A549 (cell line): ENCODE measurements around the gene FATE1. TPM values are rescaled to one million over a fixed set of nuclear protein-coding genes. Genes with fewer than 3 reads are reported as not detected.

Experiments
- ATAC-seq, 2 experiments: fragments of 200-7000 bp in 1 of 2; fragments of >200 bp in 1 of 2; cut with Nextera tagmentation in 1 of 2; cut with Tn5 transposase in 1 of 2; 3 replicates each; pipeline versions ENCODE4 v1.8.0 to v1.9.1; 2018 to 2020; ENCODE audit warnings: mild to moderate bottlenecking in 1 of 2, moderate library complexity in 1 of 2
- CTCF ChIA-PET: fragments of 300-600 bp; sonication (Branson Sonifier 250); formaldehyde crosslinking; extraction: SDS; loops from one replicate; lab custom pipeline; 2021; ENCODE audit warnings: antibody characterized with exemption, inconsistent platforms; lab: Yijun Ruan, JAX
- POLR2A ChIA-PET: fragments of 350-600 bp; formaldehyde crosslinking; extraction: SDS; loops from one replicate; lab custom pipeline; 2021; ENCODE audit warnings: antibody characterized with exemption, inconsistent platforms; lab: Yijun Ruan, JAX
- DNase-seq, 2 experiments: peaks; one replicate each; pipeline versions ENCODE4 v3.0.0 to v3.0.0-alpha.2; 2011 to 2016; ENCODE audit warnings: low read depth in 1 of 2, low spot score in 1 of 2
- FAIRE-seq: peaks from 2 replicates; lab custom pipeline; 2011; peaks lifted over from hg19 to GRCh38; lab: Jason Lieb, UNC
- H3K27ac ChIP-seq, 2 experiments: fragments of >200 bp; sonication (Bioruptor Twin); formaldehyde crosslinking; 3 replicates each; pipeline ENCODE4 v1.5.1; 2016 to 2017
- H3K4me1 ChIP-seq: fragments of >200 bp; sonication (Bioruptor Twin); formaldehyde crosslinking; 3 replicates; pipeline ENCODE4 v1.6.1; 2016
- H3K4me2 ChIP-seq: fragments of >200 bp; sonication (Bioruptor Twin); formaldehyde crosslinking; 3 replicates; pipeline ENCODE4 v1.6.1; 2016
- H3K4me3 ChIP-seq: fragments of >200 bp; sonication (Bioruptor Twin); formaldehyde crosslinking; 3 replicates; pipeline ENCODE4 v1.5.1; 2016
- H3K9me3 ChIP-seq: fragments of >200 bp; sonication (Bioruptor Twin); formaldehyde crosslinking; 3 replicates; pipeline ENCODE4 v1.6.1; 2016
- CBX2 ChIP-seq: fragments of 200-600 bp; sonication (generic); IDR thresholded peaks from 2 replicates; pipeline ENCODE4 v1.6.1; 2016; ENCODE audit warnings: low read depth, mild to moderate bottlenecking, borderline replicate concordance
- CBX8 ChIP-seq: fragments of 200-600 bp; sonication (generic); IDR thresholded peaks from 2 replicates; pipeline ENCODE4 v1.6.1; 2016
- CHD2 ChIP-seq: fragments of 150-350 bp; IDR thresholded peaks from 2 replicates; pipeline ENCODE4 v1.6.1; 2014; ENCODE audit warnings: low read length; ENCODE audit not compliant: partially characterized antibody
- EP300 ChIP-seq, 2 experiments: fragments of >200 bp; sonication (Bioruptor Twin); formaldehyde crosslinking; IDR thresholded peaks; 2 replicates in 1 of 2; 3 replicates in 1 of 2; pipeline ENCODE4 v1.6.1; 2016 to 2017
- FOSL2 ChIP-seq, 2 experiments: fragments of 450-650 bp in 1 of 2; fragments of >200 bp in 1 of 2; sonication (Bioruptor Twin) in 1 of 2; formaldehyde crosslinking; IDR thresholded peaks; 2 replicates each; pipeline versions ENCODE4 v1.5.0 to v1.6.1; 2016 to 2020; ENCODE audit warnings: mild to moderate bottlenecking in 1 of 2, moderate library complexity in 1 of 2
- FOXS1 ChIP-seq: fragments of 250-450 bp; sonication (Bioruptor Pico); IDR thresholded peaks from 2 replicates; pipeline ENCODE4 v1.5.0; 2020; ENCODE audit warnings: mild to moderate bottlenecking, moderate library complexity
- HEYL ChIP-seq: fragments of 250-450 bp; sonication (Bioruptor Pico); IDR thresholded peaks from 2 replicates; pipeline ENCODE4 v1.8.0; 2021; ENCODE audit warnings: mild to moderate bottlenecking, moderate library complexity
- HOXB13 ChIP-seq: fragments of 250-450 bp; sonication (Bioruptor Pico); IDR thresholded peaks from 2 replicates; pipeline ENCODE4 v1.5.0; 2020; ENCODE audit warnings: low read depth, mild to moderate bottlenecking, moderate library complexity
- HOXB5 ChIP-seq: fragments of 250-450 bp; sonication (Bioruptor Pico); IDR thresholded peaks from 2 replicates; pipeline ENCODE4 v1.5.0; 2020; ENCODE audit warnings: mild to moderate bottlenecking, moderate library complexity
- NPAS2 ChIP-seq: fragments of 250-450 bp; sonication (Bioruptor Pico); IDR thresholded peaks from 2 replicates; pipeline ENCODE4 v1.8.0; 2022; ENCODE audit warnings: mild to moderate bottlenecking, moderate library complexity, borderline replicate concordance
- PHF8 ChIP-seq: fragments of 200-600 bp; sonication (generic); IDR thresholded peaks from 2 replicates; pipeline ENCODE4 v1.6.1; 2016; ENCODE audit warnings: low read depth, mild to moderate bottlenecking, antibody characterized with exemption, moderate library complexity, borderline replicate concordance
- RAD21 ChIP-seq, 2 experiments: fragments of >200 bp in 1 of 2; sonication (Bioruptor Twin) in 1 of 2; formaldehyde crosslinking in 1 of 2; IDR thresholded peaks in 1 of 2; conservative IDR thresholded peaks in 1 of 2; 2 replicates in 1 of 2; 3 replicates in 1 of 2; pipeline ENCODE4 v1.6.1; 2012 to 2018; ENCODE audit warnings: inconsistent platforms in 1 of 2
- REST ChIP-seq: fragments of 200-600 bp; sonication (generic); IDR thresholded peaks from 2 replicates; pipeline ENCODE4 v1.6.1; 2016; ENCODE audit warnings: antibody characterized with exemption, mild to moderate bottlenecking, moderate library complexity
- RFX5 ChIP-seq: fragments of 450-650 bp; IDR thresholded peaks from 2 replicates; pipeline ENCODE4 v1.7.1; 2014; ENCODE audit warnings: antibody characterized with exemption, mild to moderate bottlenecking, moderate library complexity
- RNF2 ChIP-seq: fragments of 200-600 bp; sonication (generic); IDR thresholded peaks from 2 replicates; pipeline ENCODE4 v1.6.1; 2016; ENCODE audit warnings: low read depth, mild to moderate bottlenecking, antibody characterized with exemption, moderate library complexity, borderline replicate concordance
- SMC3 ChIP-seq: fragments of >200 bp; sonication (Bioruptor Twin); formaldehyde crosslinking; IDR thresholded peaks from 3 replicates; pipeline ENCODE4 v1.6.1; 2018; ENCODE audit warnings: inconsistent platforms
- TP53 ChIP-seq: fragments of 250-450 bp; sonication (Bioruptor Pico); IDR thresholded peaks from 2 replicates; pipeline ENCODE4 v1.5.0; 2021; ENCODE audit warnings: mild to moderate bottlenecking, moderate library complexity
- ZNF302 ChIP-seq: fragments of 250-450 bp; sonication (Bioruptor Pico); IDR thresholded peaks from 2 replicates; pipeline ENCODE4 v1.9.0; 2021; ENCODE audit warnings: inconsistent platforms, mild to moderate bottlenecking, moderate library complexity
- ZSCAN20 ChIP-seq: fragments of 250-450 bp; sonication (Bioruptor Pico); IDR thresholded peaks from 2 replicates; pipeline ENCODE4 v1.8.0; 2022; ENCODE audit warnings: mild to moderate bottlenecking, moderate library complexity
- WGBS: methylation state at CpG from one replicate; pipeline ENCODE4 v1.1.6; 2017; ENCODE audit errors: missing lambda C conversion rate; 5-methylcytosine and 5-hydroxymethylcytosine counted together
- polyA plus RNA-seq, 4 experiments: library from polyadenylated mRNA; depleted of rRNA in 3 of 4; stranded (reverse); fragments of >200 nt; fragmentation: RNase III in 1 of 4; extraction: RNeasy Plus Mini Kit Qiagen cat#74134 plus additional on column Dnase treatment in 1 of 4; gene quantifications; 2 replicates in 3 of 4; 3 replicates in 1 of 4; pipeline ENCODE4 v1.2.3, GENCODE V29; 2011 to 2017
- TF ChIP-seq, protein P1 (sequence below): fragments of 150-350 bp; IDR thresholded peaks from 2 replicates; pipeline ENCODE4 v1.6.1; 2014; ENCODE audit warnings: low read depth, mild to moderate bottlenecking, low read length

Gene FATE1
- polyA plus RNA-seq, 2 of the 4 experiments (the other 2 are of a cell fraction), result not detected

DNA sequence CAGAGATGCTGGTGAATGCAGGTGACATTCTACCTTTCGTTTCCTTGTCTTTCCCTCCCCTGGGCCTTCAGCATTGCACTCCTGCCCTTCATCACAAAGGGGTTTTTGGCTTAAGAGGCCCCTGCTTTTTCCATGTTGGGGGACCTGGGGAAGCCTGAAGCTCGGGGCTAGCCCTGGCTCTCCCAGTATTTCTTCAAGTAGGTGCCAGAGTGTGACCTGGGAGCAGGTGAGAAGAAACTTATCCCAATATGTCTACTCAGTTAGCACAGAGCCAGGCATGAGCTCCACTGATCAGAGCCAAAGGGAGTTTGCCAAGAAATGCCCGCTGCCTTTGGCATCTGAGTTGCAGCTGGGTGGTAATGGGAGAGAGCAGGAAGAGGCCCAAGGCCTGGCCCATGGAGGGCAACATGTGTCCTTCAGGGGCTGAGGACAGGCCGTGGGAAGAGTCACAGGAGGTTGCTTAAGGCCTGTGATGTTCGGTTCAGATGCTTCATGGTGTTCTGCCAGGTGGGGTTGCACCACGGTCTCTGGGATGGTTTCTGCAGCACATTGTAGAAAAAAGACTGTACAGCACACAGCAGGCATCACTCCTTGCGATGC is 13.0 kb upstream of the FATE1 start:
- Histone ChIP-seq H3K4me2 (no peak overlapping the region), H3K4me3 (no peak overlapping the region), H3K27ac (no peak overlapping the region), H3K4me1 (no peaks in the 10 kb centered on the region), H3K9me3 (no peaks in the 10 kb centered on the region)
- no peak for FAIRE-seq
- ATAC-seq, result no peak
- no peak for DNase-seq
- CTCF ChIA-PET, result interaction anchor here (1.0 to 2.7 kb wide), 3 partner anchors 10 to 168 kb away, joined by 3 to 7 read pairs (median 4); no protein-coding TSS in a partner anchor
- 20% methylated on average over 7 of the region's 7 CpGs for WGBS
- POLR2A ChIA-PET, result no interaction called here
- TF ChIP-seq CHD2, result no peak
- TF ChIP-seq NPAS2 (CRISPR knock-in tag), result no peak
- TF ChIP-seq HOXB13, result no peak

GRCh38 chrX:151703487-151703886 is 12.3 kb upstream of the FATE1 start:
- Histone ChIP-seq H3K4me1 (no peaks in the 10 kb centered on the region), H3K9me3 (no peaks in the 10 kb centered on the region), H3K4me2 (no peak overlapping the region), H3K4me3 (no peak overlapping the region), H3K27ac (no peak overlapping the region)
- no peak for DNase-seq
- ATAC-seq, result no peak
- TF ChIP-seq ZNF302 (no peak), HEYL (CRISPR knock-in tag) (no peak), REST (no peak), ZSCAN20 (no peak), HOXB5 (CRISPR knock-in tag) (no peak), CBX8 (no peak), FOSL2 (IDR thresholded peaks at IDR 0.05) (no peak), FOSL2 (CRISPR knock-in tag; IDR thresholded peaks at IDR 0.05) (no peak)
- CTCF ChIA-PET, result interaction anchor here (1.0 to 2.7 kb wide), 3 partner anchors 9 to 167 kb away, joined by 3 to 7 read pairs (median 4); no protein-coding TSS in a partner anchor
- WGBS, result 35% methylated on average over 7 of the region's 7 CpGs
- POLR2A ChIA-PET, result no interaction called here
- no peak for FAIRE-seq

DNA sequence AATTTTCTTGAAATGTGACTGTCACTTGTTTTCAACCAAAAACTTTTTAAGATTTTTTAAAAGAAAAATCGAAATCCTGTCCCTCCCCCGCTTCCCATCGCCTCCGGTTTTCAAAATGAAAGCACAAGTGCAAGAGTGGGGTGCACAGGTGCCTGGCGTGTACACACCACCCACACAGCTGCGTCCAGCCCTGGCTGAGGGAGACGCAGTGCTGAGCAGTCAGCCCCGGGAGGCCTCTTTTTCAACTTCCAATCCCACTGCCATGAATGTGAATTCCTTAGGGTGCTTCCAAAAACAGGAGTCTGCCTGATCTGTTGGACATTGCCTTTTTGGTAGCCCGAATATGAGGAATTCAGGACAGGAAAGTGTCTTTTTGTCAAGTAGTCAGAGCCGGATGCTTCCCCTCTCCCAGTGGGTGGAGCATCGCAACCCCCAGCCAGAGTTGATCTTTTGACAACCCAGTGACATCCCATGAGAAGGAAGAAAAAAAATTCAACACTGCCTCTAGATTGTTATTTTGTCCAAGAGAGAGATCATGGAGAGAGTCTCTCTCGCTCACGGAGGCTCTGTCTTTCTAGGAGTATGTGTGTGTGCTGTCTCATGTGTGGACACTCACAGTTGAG is 11.7 kb upstream of the FATE1 start:
- POLR2A ChIA-PET, result no interaction called here
- no peaks in the 10 kb centered on the region for H3K9me3 ChIP-seq
- peak; percentile 80 for FAIRE-seq
- ATAC-seq, result no peak
- no peaks in the 10 kb centered on the region for H3K4me1 ChIP-seq
- H3K27ac ChIP-seq, result no peak overlapping the region
- WGBS, result 43% methylated on average over 12 of the region's 13 CpGs
- no peak for TF ChIP-seq SMC3
- no peak for TF ChIP-seq RFX5
- TF ChIP-seq PHF8, result no peak
- TF ChIP-seq RAD21 (conservative IDR thresholded peaks at IDR 0.05 in 1 of 2, IDR thresholded peaks at IDR 0.05 in 1 of 2), result no peak
- TF ChIP-seq ZNF302, result no peak
- TF ChIP-seq, protein P1, sequence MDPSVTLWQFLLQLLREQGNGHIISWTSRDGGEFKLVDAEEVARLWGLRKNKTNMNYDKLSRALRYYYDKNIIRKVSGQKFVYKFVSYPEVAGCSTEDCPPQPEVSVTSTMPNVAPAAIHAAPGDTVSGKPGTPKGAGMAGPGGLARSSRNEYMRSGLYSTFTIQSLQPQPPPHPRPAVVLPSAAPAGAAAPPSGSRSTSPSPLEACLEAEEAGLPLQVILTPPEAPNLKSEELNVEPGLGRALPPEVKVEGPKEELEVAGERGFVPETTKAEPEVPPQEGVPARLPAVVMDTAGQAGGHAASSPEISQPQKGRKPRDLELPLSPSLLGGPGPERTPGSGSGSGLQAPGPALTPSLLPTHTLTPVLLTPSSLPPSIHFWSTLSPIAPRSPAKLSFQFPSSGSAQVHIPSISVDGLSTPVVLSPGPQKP, result no peak
- TF ChIP-seq CBX2, result no peak
- TF ChIP-seq RNF2, result no peak
- no peak for TF ChIP-seq EP300 (IDR thresholded peaks at IDR 0.05)
- no peak for TF ChIP-seq FOXS1
- TF ChIP-seq NPAS2 (CRISPR knock-in tag), result no peak
- TF ChIP-seq ZSCAN20, result no peak
- TF ChIP-seq REST, result no peak
- TF ChIP-seq TP53 (CRISPR knock-in tag), result no peak
- H3K4me2 ChIP-seq, result no peak overlapping the region
- no peak overlapping the region for H3K4me3 ChIP-seq
- CTCF ChIA-PET, result interaction anchor here (1.5 to 2.7 kb wide), 2 partner anchors 9 to 24 kb away, joined by 4 to 7 read pairs; no protein-coding TSS in a partner anchor
- DNase-seq, result no peak
